Left ventricle myocardium inferior (tissue), 1 donor: ENCODE measurements around the gene PDK2. TPM values are rescaled to one million over a fixed set of nuclear protein-coding genes. Genes with fewer than 3 reads are reported as not detected.

ENCODE experiments used
- DNase-seq: peaks from one replicate; pipeline ENCODE4 v3.0.0-alpha.2; 2020
- H3K27ac ChIP-seq: fragments of 200-600 bp; replicated peaks from 2 replicates; pipeline ENCODE4 v1.8.0; 2021
- H3K27me3 ChIP-seq: fragments of 200-600 bp; 2 replicates; pipeline ENCODE4 v1.8.0; 2021; ENCODE audit warnings: low read depth
- H3K36me3 ChIP-seq: fragments of 200-600 bp; 2 replicates; pipeline ENCODE4 v1.8.0; 2021
- H3K4me1 ChIP-seq: fragments of 200-600 bp; 2 replicates; pipeline ENCODE4 v1.8.0; 2021
- H3K4me3 ChIP-seq: fragments of 200-600 bp; 2 replicates; pipeline ENCODE4 v1.8.0; 2021; ENCODE audit warnings: mild to moderate bottlenecking, moderate library complexity
- H3K9me3 ChIP-seq: fragments of 200-600 bp; replicated peaks from 2 replicates; pipeline ENCODE4 v1.8.0; 2021
- CTCF ChIP-seq: fragments of 200-600 bp; IDR thresholded peaks from 2 replicates; pipeline ENCODE4 v1.8.0; 2021; ENCODE audit warnings: antibody characterized with exemption, mild to moderate bottlenecking, borderline replicate concordance
- intact Hi-C: fragments of 100-400 bp; cut with micrococcal nuclease; formaldehyde crosslinking; loops from one replicate; pipeline ENCODE4 v1.11.0; 2022
- total RNA-seq: library from RNA; stranded (reverse); fragmentation: NEBNext Ultra II Directional; extraction: Animal tissue kit (Norgen Biotek cat#: 25700); gene quantifications from one replicate; pipeline ENCODE4 v1.2.1, GENCODE V29; 2021
- donor health status: DM: no; HTN: yes; CAD: no; lungs with severe emphysema.

PDK2 gene
- total RNA-seq, 1 donor from 2014 or later: 206 TPM

GRCh38 chr17:50132104-50132794 lies 37.1 kb downstream of the PDK2 start:
- TF ChIP-seq CTCF: no peak
- peaks cover 32% of the 10 kb centered on the region for H3K36me3 ChIP-seq
- H3K27ac ChIP-seq: peak overlapping the region; percentile 90
- intact Hi-C loops: no loop called here
- no peak for DNase-seq
- no peaks in the 10 kb centered on the region for H3K9me3 ChIP-seq
- no peak overlapping the region for H3K4me3 ChIP-seq
- H3K4me1 ChIP-seq: peaks cover 56% of the 10 kb centered on the region
- H3K27me3 ChIP-seq: peaks cover 11% of the 10 kb centered on the region

- Histone ChIP-seq H3K9me3 (no peaks in the 10 kb centered on the region), H3K27me3 (peaks cover 11% of the 10 kb centered on the region), H3K27ac (peak overlapping the region; percentile 90), H3K4me3 (no peak overlapping the region), H3K4me1 (peaks cover 56% of the 10 kb centered on the region), H3K36me3 (peaks cover 41% of the 10 kb centered on the region)
- intact Hi-C loops: no loop called here
- no peak for DNase-seq
- no peak for TF ChIP-seq CTCF
These were observed 38.0 kb downstream of the PDK2 start for GRCh38 chr17:50133028-50133768.

- no peak for DNase-seq
- Histone ChIP-seq H3K27me3 (peaks cover 8% of the 10 kb centered on the region), H3K36me3 (peaks cover 46% of the 10 kb centered on the region), H3K9me3 (no peaks in the 10 kb centered on the region), H3K4me3 (no peak overlapping the region), H3K27ac (peak overlapping the region; percentile 90), H3K4me1 (peaks cover 53% of the 10 kb centered on the region)
- no peak for TF ChIP-seq CTCF
- intact Hi-C loops: no loop called here
These were observed 38.6 kb downstream of the PDK2 start for GRCh38 chr17:50133769-50134099.

- peaks cover 53% of the 10 kb centered on the region for H3K36me3 ChIP-seq
- intact Hi-C loops: no loop called here
- peaks cover 49% of the 10 kb centered on the region for H3K4me1 ChIP-seq
- H3K27me3 ChIP-seq: peaks cover 1% of the 10 kb centered on the region
- H3K4me3 ChIP-seq: no peak overlapping the region
- no peaks in the 10 kb centered on the region for H3K9me3 ChIP-seq
- no peak for DNase-seq
- peak overlapping the region; percentile 90 for H3K27ac ChIP-seq
- TF ChIP-seq CTCF: no peak
These were observed 39.3 kb downstream of the PDK2 start for GRCh38 chr17:50134206-50135110.

GRCh38 chr17:50135316-50136095 lies 40.4 kb downstream of the PDK2 start:
- H3K9me3 ChIP-seq: no peaks in the 10 kb centered on the region
- no peak overlapping the region for H3K27ac ChIP-seq
- intact Hi-C loops: no loop called here
- H3K4me3 ChIP-seq: no peak overlapping the region
- DNase-seq: no peak
- no peaks in the 10 kb centered on the region for H3K27me3 ChIP-seq
- TF ChIP-seq CTCF: no peak
- peaks cover 49% of the 10 kb centered on the region for H3K4me1 ChIP-seq
- H3K36me3 ChIP-seq: peaks cover 62% of the 10 kb centered on the region
